Psoas muscle (tissue), 8 donors: ENCODE results near the gene PIGQ. TPM values are rescaled to one million over a fixed set of nuclear protein-coding genes. Genes with fewer than 3 reads are reported as not detected.

Source experiments
- ATAC-seq, 4 donors: fragments of 200-7000 bp; cut with Tn5 transposase; one replicate each; pipeline ENCODE4 v1.9.1; 2020; ENCODE audit warnings: moderate library complexity in 3 of 4, mild to moderate bottlenecking in 2 of 4
- DNase-seq, 2 donors: peaks; one replicate each; pipeline ENCODE4 v3.0.0-alpha.2; 2020
- H3K27ac ChIP-seq: fragments of 200-600 bp; one replicate; pipeline ENCODE4 v1.8.0; 2022
- H3K27me3 ChIP-seq, 3 donors: fragments of 200-600 bp in 1 of 3; one replicate each; pipeline versions ENCODE4 v1.6.1 to v1.8.0; 2013 to 2022; ENCODE audit warnings: low read length in 2 of 3, mild to moderate bottlenecking in 2 of 3, moderate library complexity in 1 of 3; ENCODE audit not compliant: insufficient read depth in 3 of 3
- H3K36me3 ChIP-seq, 2 donors: fragments of 200-600 bp in 1 of 2; one replicate each; pipeline versions ENCODE4 v1.6.1 to v1.8.0; 2013 to 2022; ENCODE audit warnings: low read depth in 1 of 2, mild to moderate bottlenecking in 1 of 2, moderate library complexity in 1 of 2; ENCODE audit not compliant: insufficient read depth in 1 of 2
- H3K4me1 ChIP-seq: fragments of 200-600 bp; one replicate; pipeline ENCODE4 v1.8.0; 2022
- H3K4me3 ChIP-seq: fragments of 200-600 bp; one replicate; pipeline ENCODE4 v1.8.0; 2022; ENCODE audit warnings: mild to moderate bottlenecking
- H3K9me3 ChIP-seq: fragments of 200-600 bp; one replicate; pipeline ENCODE4 v1.8.0; 2022
- CTCF ChIP-seq: fragments of 200-600 bp; IDR thresholded peaks from one replicate; pipeline ENCODE4 v1.8.0; 2022; ENCODE audit warnings: antibody characterized with exemption
- WGBS, 3 donors: extraction: QIAGEN DNeasy Blood & Tissue Kit; methylation state at CpG; one replicate each; pipeline versions ENCODE4 v1.1.6 to v1.1.7; 2013; 5-methylcytosine and 5-hydroxymethylcytosine counted together
- intact Hi-C, 2 donors: fragments of 100-400 bp; cut with DNase I; formaldehyde crosslinking; loops; one replicate each; pipeline versions ENCODE4 v1.11.0 to v1.14.2; 2022
- polyA plus RNA-seq, 3 donors: library from polyadenylated mRNA; stranded (reverse); fragments of 200-250 nt; gene quantifications; one replicate each; pipeline ENCODE4 v1.2.3, GENCODE V29; 2013
- total RNA-seq, 4 donors: library from RNA; stranded (reverse); fragmentation: NEBNext Ultra II Directional in 2 of 4; extraction: Animal tissue kit (Norgen Biotek cat#: 25700) in 2 of 4; gene quantifications; one replicate each; pipeline versions ENCODE4 v1.2.1 to v1.2.4, GENCODE V29; 2021 to 2023
- donor health status: healthy with polysubstance abuse.
- donor health status: DM: no; HTN: no; CAD: no; lungs with moderate emphysema.
- donor health status: Bipolar disorder and iron deficiency.
- donor health status: healthy.
- donor health status: DM: yes; HTN: yes; CAD: no.
- donor health status: DM: no; HTN: no; CAD: no.
- donor health status: DM: no; HTN: no; CAD: no.
- donor health status: DM: yes; HTN: yes; CAD: no.

PIGQ gene
- total and polyA plus RNA-seq, 7 donors, result 18.3 to 39.9 (median 26.3) TPM

GRCh38 chr16:551210-551609 is 18.6 kb upstream of the PIGQ start:
- intact Hi-C loops, result no loop called here
- Histone ChIP-seq H3K4me1 (no peaks in the 10 kb centered on the region), H3K9me3 (no peaks in the 10 kb centered on the region), H3K27ac (no peak overlapping the region), H3K27me3 (no peaks in the 10 kb centered on the region), H3K4me3 (no peak overlapping the region), H3K36me3 (peaks cover 8 to 58% of the 10 kb centered on the region in 2 donors)
- DNase-seq (no peak), ATAC-seq (no peak)
- WGBS, 3 donors, result 96 to 97% (median 97%) methylated on average over 24 to 28 of the region's 28 CpGs
- TF ChIP-seq CTCF, result no peak

- Histone ChIP-seq H3K27me3 (no peaks in the 10 kb centered on the region), H3K27ac (no peak overlapping the region), H3K4me3 (no peak overlapping the region), H3K36me3 (peaks cover 8 to 58% of the 10 kb centered on the region in 2 donors), H3K9me3 (no peaks in the 10 kb centered on the region), H3K4me1 (no peaks in the 10 kb centered on the region)
- TF ChIP-seq CTCF, result no peak
- intact Hi-C loops, result no loop called here
- ATAC-seq, result no peak
- WGBS, 3 donors, result 94 to 95% (median 95%) methylated on average over 31 to 35 of the region's 35 CpGs
- DNase-seq, result no peak
Measured at GRCh38 chr16:552171-552570, 17.6 kb upstream of the PIGQ start.

GRCh38 chr16:553601-554296 is 16.0 kb upstream of the PIGQ start:
- H3K27ac ChIP-seq, result no peak overlapping the region
- peaks cover 0 to 6% (median 0%) of the 10 kb centered on the region in 3 donors for H3K27me3 ChIP-seq
- intact Hi-C loops, result no loop called here
- no peak for ATAC-seq
- no peaks in the 10 kb centered on the region for H3K4me1 ChIP-seq
- H3K9me3 ChIP-seq, result no peaks in the 10 kb centered on the region
- H3K4me3 ChIP-seq, result no peak overlapping the region
- TF ChIP-seq CTCF, result no peak
- H3K36me3 ChIP-seq, result peaks cover 8 to 44% of the 10 kb centered on the region in 2 donors
- DNase-seq, result no peak
- 91 to 96% (median 93%) methylated on average over 20 to 33 of the region's 33 CpGs for WGBS, 3 donors

GRCh38 chr16:554297-554621 is 15.5 kb upstream of the PIGQ start:
- H3K4me1 ChIP-seq, result no peaks in the 10 kb centered on the region
- 88 to 94% (median 89%) methylated on average over 10 to 11 of the region's 11 CpGs for WGBS, 3 donors
- H3K36me3 ChIP-seq, result peaks cover 8 to 39% of the 10 kb centered on the region in 2 donors
- H3K27ac ChIP-seq, result no peak overlapping the region
- intact Hi-C loops, result no loop called here
- H3K27me3 ChIP-seq, result peaks cover 0 to 11% (median 0%) of the 10 kb centered on the region in 3 donors
- no peak overlapping the region for H3K4me3 ChIP-seq
- no peak for DNase-seq
- ATAC-seq, result no peak
- H3K9me3 ChIP-seq, result no peaks in the 10 kb centered on the region
- no peak for TF ChIP-seq CTCF
